HG02642 (cell line): Measurements from ENCODE around the gene ATP5PB.

Source experiments
- ATAC-seq: cut with Tn5 transposase; IDR thresholded peaks from one replicate; pipeline ENCODE4 v1.9.1; 2021; ENCODE audit warnings: mild to moderate bottlenecking; ENCODE audit not compliant: unreplicated experiment, poor library complexity

ATP5PB gene

DNA sequence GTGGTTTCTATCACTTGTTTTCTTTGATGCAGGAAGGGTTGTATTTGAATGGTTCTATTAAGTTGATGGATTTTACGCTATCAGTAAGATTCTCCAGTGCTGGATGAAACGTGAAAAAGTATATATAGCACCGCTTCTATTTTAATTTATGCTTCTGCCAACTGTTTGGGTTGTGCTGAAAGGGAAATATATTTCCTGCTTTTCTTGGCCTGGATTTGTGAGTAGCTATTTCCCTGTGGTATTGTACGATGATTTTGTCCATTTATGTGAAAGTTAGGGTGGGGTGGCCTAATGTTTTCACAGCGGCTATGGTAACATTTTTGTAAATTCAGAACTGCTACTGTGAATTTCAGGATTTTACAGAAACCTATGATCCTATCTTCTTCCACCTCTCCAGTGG lies 24.8 kb downstream of the ATP5PB start:
- no peak for ATAC-seq

GRCh38 chr1:111474521-111474920 lies 25.3 kb downstream of the ATP5PB start:
- ATAC-seq, result no peak

DNA sequence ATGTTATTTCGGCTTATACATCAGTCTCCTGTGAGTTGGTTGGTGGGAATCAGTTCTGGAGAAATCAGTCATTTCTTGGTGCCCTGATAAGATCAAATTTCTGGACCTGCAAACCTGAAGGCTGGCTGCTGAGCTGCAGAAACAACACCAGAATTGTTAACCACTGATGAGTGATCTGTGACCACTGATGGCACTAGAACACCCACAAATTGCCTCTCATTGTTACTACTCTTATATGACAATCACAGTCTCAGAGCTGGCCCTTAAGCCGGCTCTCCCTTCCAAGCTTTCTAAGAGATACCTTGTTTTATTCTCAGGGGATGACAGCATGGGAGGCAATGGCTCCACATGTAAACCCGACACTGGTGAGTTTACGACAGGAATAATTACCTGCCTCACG lies 26.4 kb downstream of the ATP5PB start:
- ATAC-seq, result no peak

DNA sequence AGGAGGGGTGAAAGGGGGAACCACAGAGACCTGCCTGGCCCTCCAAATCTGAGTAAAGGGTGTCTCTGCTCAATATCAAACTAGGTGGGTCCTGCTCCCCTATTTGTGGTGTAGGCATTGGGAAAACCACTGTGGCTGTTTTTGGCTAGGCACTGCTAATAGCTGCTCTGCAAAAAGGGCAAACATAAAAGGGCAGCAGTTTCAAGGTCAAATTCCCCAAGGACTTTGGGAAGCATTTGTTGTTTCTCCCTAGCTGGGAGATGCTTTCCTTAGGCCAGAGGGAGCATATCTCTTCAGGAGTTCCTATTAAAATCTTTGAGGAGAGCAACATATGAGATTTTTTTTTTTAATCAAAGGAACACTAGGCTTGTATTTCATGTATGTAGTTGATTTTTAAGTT lies 26.9 kb downstream of the ATP5PB start:
- ATAC-seq, result no peak

GRCh38 chr1:111476761-111477309 lies 27.6 kb downstream of the ATP5PB start:
- ATAC-seq, result peak; percentile 73

- no peak for ATAC-seq
Measured at GRCh38 chr1:111480674-111481073, 31.4 kb downstream of the ATP5PB start.

DNA sequence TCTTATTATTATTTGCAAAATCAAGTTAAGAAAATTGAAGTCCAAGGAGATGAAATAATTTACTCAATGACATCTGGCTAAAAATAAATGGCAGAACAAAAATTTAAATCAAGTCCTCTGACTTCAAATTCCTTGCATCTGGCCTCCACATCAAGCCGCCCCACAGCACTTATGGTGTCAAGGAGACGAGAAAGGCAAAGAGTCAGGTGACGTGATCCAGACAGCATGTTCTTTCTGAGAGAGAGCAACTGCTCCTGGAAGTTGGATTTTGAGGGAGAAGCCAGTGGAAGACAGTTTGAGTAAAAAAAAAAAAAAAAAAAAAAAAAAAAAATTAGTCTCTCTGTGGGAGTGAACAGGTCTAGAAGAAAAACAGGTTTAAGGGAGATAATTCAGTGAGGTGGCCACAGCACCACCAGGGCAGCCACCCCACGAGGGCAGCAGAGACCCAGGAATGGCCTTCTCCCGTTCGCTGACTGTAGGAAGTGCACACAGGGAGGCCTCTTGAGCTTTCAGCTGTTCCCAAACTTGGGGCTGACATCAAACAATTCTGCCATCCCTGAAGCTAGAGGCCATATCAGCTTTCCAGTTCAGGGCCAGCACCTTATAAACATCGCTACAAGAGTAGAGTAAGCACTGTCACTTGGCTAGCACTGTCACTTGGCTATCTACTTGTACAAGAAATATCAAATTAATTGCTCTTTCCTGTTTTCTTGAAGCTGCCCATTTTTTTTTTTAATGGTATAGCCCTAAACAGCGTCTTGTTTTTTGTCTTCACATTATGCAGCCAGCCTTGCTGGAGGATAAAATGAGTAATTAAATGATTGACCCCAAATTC lies 32.3 kb downstream of the ATP5PB start:
- ATAC-seq, result peak; percentile 59

DNA sequence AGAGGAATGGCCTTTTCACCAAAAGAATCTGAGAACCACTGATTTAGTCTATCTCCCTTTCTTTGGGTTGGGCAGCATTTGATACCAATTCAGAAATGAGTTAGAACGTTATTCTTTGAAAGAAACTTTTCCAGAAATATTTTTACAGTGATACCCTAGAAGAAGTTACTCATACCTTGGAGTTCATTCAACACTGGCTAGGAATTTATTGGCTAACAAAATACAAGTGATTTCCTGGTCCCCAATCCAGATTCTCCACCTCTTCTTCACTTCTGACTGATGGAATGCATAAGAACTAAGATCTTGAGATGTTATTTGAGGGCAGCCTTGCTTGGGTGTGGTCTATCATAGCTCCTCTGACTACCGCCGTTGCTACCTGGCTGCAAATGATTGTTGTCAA lies 33.9 kb downstream of the ATP5PB start:
- ATAC-seq, result no peak

DNA sequence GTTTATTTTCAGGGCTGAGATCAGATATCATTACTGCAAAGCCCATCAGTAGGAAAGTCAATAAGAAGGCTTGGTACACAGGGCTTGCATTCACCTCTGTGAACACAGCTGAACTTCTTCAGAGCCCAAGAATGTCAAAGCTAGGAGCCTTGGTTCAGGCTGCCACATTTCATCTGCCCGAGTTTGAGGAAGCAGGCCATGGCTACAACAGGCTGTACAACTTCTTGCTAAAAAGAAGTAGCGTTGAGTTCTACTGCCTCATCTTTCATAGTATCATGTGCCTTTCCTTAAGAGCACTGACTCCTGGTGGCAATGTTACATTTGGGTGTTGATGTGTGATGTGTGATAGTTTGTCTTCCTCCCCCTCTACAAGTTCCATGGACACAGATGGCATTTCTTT lies 34.6 kb downstream of the ATP5PB start:
- ATAC-seq, result no peak

DNA sequence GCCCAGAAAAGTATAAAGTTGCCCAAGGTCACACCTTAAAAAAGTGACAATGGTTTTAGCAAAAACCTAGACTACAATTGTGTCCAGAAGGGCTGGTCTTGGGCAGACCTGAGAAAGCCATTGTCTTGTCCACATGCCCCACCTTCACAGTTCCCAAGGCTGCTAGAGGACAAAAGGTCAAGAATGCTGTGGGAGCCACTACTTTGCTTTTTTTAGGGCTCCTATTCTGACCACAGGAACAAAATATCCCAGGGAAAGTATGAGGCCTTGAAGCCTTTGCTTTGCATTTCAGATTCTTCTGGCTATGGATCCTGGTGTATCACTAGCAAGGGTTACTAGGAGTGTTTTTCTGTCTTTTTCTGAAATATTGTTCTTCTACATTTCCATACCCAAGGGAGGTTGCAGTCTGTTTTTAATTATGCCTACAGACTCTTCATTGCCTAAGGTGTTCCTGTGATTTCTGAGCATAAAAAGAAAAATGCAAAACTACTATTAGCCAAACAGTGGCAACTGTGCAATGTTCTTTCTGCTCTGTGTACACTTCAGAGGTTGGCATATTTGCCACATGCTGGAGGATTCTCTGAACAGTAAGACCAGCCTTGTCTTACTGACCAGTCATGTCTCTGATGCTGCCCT lies 35.2 kb downstream of the ATP5PB start:
- no peak for ATAC-seq

DNA sequence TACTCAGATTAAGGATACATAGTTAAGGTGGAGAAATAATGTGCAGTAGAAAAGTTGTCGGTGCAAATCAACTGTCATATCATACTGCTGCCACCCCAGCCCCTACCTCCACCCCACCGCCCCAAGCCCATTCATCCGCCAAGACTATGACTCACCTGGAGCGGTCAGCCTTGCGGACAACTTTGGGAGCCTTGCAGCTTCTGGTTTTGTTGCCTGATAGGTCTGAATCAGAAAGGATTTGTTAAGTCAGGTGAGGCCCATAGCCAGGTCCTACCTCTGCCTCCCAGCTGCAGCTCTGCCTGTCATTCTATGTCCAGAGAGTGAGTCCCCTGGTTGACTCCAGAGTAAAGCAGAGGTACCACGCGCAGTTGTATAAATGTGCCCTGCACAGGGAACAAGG lies 37.2 kb downstream of the ATP5PB start:
- no peak for ATAC-seq

DNA sequence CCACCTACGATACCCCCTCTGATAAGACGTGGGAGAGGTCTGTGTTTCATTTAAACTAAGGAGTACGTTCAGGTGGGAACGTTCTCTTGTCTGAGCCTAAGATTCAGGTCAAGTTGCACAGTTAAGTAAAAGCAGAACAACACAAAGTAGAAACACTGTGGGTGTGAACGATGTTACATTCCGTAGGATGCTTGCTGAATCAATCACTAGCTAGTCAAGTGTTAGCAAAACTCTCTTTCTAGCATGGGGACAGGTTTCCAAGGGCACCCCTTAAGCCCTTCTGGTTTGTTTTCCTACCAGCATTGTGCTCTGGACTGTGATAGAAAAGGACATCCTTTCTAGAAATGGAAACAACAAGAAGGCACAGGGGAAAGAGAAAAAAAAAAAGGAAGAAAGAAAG lies 37.9 kb downstream of the ATP5PB start:
- no peak for ATAC-seq

DNA sequence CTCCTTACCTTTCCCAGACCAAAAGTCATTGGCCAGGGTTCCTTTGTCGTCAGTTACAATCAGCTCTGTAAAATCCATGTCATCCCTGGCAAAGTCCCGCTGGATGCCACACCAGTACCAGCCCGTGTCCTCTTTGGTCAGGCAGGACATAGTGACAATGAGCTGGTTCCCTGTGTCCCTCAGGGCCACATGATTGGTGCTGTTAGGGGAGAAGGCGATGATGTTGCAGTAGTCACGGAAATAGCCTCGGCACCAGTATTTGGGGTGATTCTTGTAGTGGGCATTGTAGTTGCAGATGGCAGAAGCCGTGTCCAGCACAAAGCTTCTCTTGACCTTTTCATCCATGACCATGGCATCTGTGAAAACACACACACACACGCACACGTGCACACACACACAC lies 39.4 kb downstream of the ATP5PB start:
- no peak for ATAC-seq

GRCh38 chr1:111489604-111490003 lies 40.3 kb downstream of the ATP5PB start:
- ATAC-seq, result no peak

GRCh38 chr1:111490220-111490619 lies 41.0 kb downstream of the ATP5PB start:
- ATAC-seq, result no peak

DNA sequence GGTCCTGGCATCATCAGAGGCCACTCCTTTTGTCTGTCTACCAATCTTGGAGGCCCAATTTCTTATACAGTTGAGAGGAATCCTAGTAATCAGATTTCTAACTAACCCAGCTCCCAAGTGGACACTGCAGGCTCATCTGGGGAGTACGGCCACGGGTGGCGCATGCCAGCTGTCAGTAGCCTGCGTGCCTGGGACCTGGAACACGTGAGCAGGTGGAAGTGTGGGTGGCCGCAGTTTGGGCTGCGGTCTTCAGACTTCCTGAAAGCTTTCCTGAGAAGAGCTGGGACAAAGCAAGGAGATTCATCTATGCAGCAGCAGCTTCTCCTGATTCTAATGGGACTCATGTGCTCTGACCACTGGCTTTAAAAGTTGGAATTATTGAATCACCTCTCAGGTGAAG lies 41.8 kb downstream of the ATP5PB start:
- no peak for ATAC-seq

- ATAC-seq, result no peak
Measured at GRCh38 chr1:111496398-111496797, 47.1 kb downstream of the ATP5PB start.

DNA sequence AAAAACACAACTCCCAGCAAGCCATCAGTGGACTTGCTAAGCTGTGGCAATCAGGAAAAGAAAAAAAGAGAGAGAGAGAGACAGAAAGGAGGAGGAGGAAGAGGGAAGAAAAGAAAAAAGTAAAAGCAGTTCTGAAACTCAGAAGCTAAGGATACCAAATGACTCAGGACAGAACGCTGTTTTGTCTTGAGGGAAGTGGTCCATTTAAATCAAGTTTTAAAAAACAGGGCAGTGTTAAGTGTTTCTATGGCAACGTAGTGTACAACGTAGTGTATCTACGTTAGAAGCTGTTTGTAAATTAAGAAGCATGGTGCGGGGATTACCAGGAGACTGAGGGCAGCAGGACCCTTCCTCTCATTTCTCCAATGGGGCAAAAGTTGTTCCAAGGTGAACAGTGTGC lies 48.3 kb downstream of the ATP5PB start:
- ATAC-seq, result no peak

DNA sequence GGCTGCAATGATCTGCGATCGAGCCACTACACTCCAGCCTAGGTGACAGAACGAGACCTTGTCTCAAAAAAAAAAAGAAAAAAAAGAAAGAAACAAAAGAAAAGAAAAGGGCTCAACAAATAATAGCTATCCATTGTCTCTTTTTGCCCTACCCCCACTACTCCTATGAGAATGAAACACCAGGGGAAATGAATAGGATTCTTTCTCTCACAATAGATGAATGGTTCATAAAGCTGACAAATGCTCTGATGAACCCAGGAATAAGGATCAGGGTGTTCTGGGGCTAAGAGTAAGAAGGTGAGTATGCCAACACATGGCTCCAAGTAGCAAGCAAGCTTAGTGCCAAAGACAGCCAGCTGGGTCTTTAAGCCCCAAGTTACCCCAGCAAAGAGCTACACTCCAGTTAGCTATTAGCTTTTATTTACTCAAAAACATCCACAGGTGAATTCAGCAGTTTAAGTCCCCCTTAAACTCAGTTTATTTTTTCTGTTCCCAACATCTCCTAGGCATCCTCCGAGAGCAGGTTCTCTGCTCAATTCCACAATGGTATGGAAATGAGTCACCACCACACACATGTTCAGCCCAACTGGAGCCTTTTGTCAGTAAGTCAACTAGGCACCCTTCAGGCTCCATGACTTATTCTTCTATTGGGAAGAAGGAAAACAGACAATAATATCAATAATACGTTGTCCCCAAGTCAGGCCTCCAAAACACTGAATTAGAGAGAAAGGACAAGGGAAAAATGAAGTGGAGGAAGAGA lies 49.9 kb downstream of the ATP5PB start:
- ATAC-seq, result no peak

DNA sequence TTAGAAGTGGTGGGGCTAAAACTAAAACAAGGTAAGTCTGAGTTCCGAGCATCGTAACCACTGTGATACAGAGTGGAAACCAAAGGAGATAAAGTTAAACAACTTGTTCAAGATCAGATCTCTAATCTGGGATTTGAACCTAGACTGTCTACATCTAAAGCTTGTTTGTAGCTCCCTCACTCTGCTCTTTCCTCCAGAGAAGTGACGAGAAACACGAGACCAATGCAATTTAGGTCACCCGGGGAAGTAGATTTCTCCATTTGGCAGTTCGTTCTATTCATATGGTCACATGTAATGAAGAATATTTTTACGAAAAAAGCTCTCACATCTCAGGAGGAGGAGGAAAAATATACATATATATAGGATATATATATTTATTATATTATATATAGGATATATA lies 52.4 kb downstream of the ATP5PB start:
- no peak for ATAC-seq

- ATAC-seq, result no peak
Measured at GRCh38 chr1:111503585-111504060, 54.4 kb downstream of the ATP5PB start, which contains the start of the genes ADORA3 and TMIGD3. TSS of gene ADORA3 (minus strand) at chr1:111503633. CDS start at chr1:111503354, 279 bp downstream. TSS of gene TMIGD3 (minus strand) at chr1:111503633. CDS start at chr1:111503354, 279 bp downstream.
